Measurements from ENCODE around the gene SMPDL3B. TPM values are rescaled to one million over a fixed set of nuclear protein-coding genes. Genes with fewer than 3 reads are reported as not detected.

Gene SMPDL3B
- total RNA-seq, 1 donor from 2014 or later, result 7.4 TPM

- DNase-seq (ENCODE audit: low spot score in 2 of 2, unreplicated experiment in 2 of 2), result no peak
- Mint-ChIP-seq H3K9me3 (no peaks in the 10 kb centered on the region), H3K4me3 (no peak overlapping the region), H3K27ac (no peak overlapping the region), H3K4me1 (no peaks in the 10 kb centered on the region), H3K36me3 (no peaks in the 10 kb centered on the region), H3K27me3 (ENCODE audit: low read depth) (no peaks in the 10 kb centered on the region)
- TF ChIP-seq CTCF (IDR thresholded peaks at IDR 0.05; ENCODE audit: unreplicated experiment), result no peak
These were observed 17.3 kb downstream of the SMPDL3B start for GRCh38 chr1:27952147-27952546.

- no peak overlapping the region for H3K4me3 Mint-ChIP-seq
- TF ChIP-seq CTCF (IDR thresholded peaks at IDR 0.05; ENCODE audit: unreplicated experiment), result no peak
- H3K36me3 Mint-ChIP-seq, result no peaks in the 10 kb centered on the region
- H3K27me3 Mint-ChIP-seq (ENCODE audit: low read depth), result no peaks in the 10 kb centered on the region
- H3K9me3 Mint-ChIP-seq, result no peaks in the 10 kb centered on the region
- H3K27ac Mint-ChIP-seq, result no peak overlapping the region
- no peak for DNase-seq (ENCODE audit: low spot score in 2 of 2, unreplicated experiment in 2 of 2)
- peaks cover 5% of the 10 kb centered on the region for H3K4me1 Mint-ChIP-seq
These were observed 19.4 kb downstream of the SMPDL3B start for GRCh38 chr1:27954186-27954585.

- Mint-ChIP-seq H3K4me1 (peaks cover 9% of the 10 kb centered on the region), H3K9me3 (no peaks in the 10 kb centered on the region), H3K27ac (no peak overlapping the region), H3K4me3 (no peak overlapping the region), H3K36me3 (no peaks in the 10 kb centered on the region), H3K27me3 (ENCODE audit: low read depth) (no peaks in the 10 kb centered on the region)
- TF ChIP-seq CTCF (IDR thresholded peaks at IDR 0.05; ENCODE audit: unreplicated experiment), result no peak
- DNase-seq (ENCODE audit: low spot score in 2 of 2, unreplicated experiment in 2 of 2), result no peak
These were observed 20.3 kb downstream of the SMPDL3B start for GRCh38 chr1:27955076-27955475.

GRCh38 chr1:27956761-27957160 is 22.0 kb downstream of the SMPDL3B start:
- Mint-ChIP-seq H3K4me1 (peaks cover 21% of the 10 kb centered on the region), H3K27ac (no peak overlapping the region), H3K27me3 (ENCODE audit: low read depth) (no peaks in the 10 kb centered on the region), H3K4me3 (no peak overlapping the region), H3K9me3 (no peaks in the 10 kb centered on the region), H3K36me3 (no peaks in the 10 kb centered on the region)
- no peak for TF ChIP-seq CTCF (IDR thresholded peaks at IDR 0.05; ENCODE audit: unreplicated experiment)
- no peak for DNase-seq (ENCODE audit: low spot score in 2 of 2, unreplicated experiment in 2 of 2)

- no peak for TF ChIP-seq CTCF (IDR thresholded peaks at IDR 0.05; ENCODE audit: unreplicated experiment)
- H3K27me3 Mint-ChIP-seq (ENCODE audit: low read depth), result no peaks in the 10 kb centered on the region
- H3K27ac Mint-ChIP-seq, result no peak overlapping the region
- peaks cover 24% of the 10 kb centered on the region for H3K4me1 Mint-ChIP-seq
- H3K4me3 Mint-ChIP-seq, result no peak overlapping the region
- H3K36me3 Mint-ChIP-seq, result peaks cover under 1% of the 10 kb centered on the region
- no peak for DNase-seq (ENCODE audit: low spot score in 2 of 2, unreplicated experiment in 2 of 2)
- H3K9me3 Mint-ChIP-seq, result no peaks in the 10 kb centered on the region
These were observed 22.9 kb downstream of the SMPDL3B start for GRCh38 chr1:27957655-27958054.

- DNase-seq (ENCODE audit: low spot score in 2 of 2, unreplicated experiment in 2 of 2), result no peak
- H3K9me3 Mint-ChIP-seq, result no peaks in the 10 kb centered on the region
These were observed 23.7 kb downstream of the SMPDL3B start for GRCh38 chr1:27958513-27958912.

More at GRCh38 chr1:27958513-27958912, 23.7 kb downstream of the SMPDL3B start:
- Mint-ChIP-seq H3K27me3 (ENCODE audit: low read depth) (no peaks in the 10 kb centered on the region), H3K4me1 (peaks cover 24% of the 10 kb centered on the region), H3K4me3 (no peak overlapping the region), H3K27ac (no peak overlapping the region), H3K36me3 (peaks cover 3% of the 10 kb centered on the region)
- no peak for TF ChIP-seq CTCF (IDR thresholded peaks at IDR 0.05; ENCODE audit: unreplicated experiment)
